ENCODE results near the gene PREX1. TPM values are rescaled to one million over a fixed set of nuclear protein-coding genes. Genes with fewer than 3 reads are reported as not detected.

Gene PREX1
- total and polyA plus RNA-seq, 10 donors: 36.7 to 279 (median 157) TPM

DNA sequence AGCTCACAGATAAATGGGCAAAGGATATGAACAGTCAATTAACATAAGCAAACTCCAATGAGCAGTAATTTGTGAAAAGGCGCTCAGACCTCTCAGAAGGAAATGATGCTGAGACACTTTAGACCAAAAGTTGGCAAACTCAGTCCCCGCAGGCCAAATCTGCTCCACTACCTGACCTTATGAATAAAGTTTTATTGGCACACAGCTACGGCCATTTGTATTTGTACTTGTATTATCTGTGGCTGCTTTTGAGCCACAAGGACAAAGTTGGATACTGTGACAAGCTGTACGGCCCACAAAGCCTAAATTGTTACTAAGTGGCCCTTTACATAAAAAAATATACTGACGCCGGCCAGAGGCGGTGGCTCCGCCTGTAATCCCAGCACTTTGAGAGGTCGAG, 167.0 kb downstream of the PREX1 start:
- TF ChIP-seq POLR2A (IDR thresholded peaks at IDR 0.05) (no peak), POLR2AphosphoS5 (IDR thresholded peaks at IDR 0.05) (no peak)
- TF ChIP-seq, protein P1, sequence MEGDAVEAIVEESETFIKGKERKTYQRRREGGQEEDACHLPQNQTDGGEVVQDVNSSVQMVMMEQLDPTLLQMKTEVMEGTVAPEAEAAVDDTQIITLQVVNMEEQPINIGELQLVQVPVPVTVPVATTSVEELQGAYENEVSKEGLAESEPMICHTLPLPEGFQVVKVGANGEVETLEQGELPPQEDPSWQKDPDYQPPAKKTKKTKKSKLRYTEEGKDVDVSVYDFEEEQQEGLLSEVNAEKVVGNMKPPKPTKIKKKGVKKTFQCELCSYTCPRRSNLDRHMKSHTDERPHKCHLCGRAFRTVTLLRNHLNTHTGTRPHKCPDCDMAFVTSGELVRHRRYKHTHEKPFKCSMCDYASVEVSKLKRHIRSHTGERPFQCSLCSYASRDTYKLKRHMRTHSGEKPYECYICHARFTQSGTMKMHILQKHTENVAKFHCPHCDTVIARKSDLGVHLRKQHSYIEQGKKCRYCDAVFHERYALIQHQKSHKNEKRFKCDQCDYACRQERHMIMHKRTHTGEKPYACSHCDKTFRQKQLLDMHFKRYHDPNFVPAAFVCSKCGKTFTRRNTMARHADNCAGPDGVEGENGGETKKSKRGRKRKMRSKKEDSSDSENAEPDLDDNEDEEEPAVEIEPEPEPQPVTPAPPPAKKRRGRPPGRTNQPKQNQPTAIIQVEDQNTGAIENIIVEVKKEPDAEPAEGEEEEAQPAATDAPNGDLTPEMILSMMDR (IDR thresholded peaks at IDR 0.05 in 8 of 11, conservative IDR thresholded peaks at IDR 0.05 in 3 of 11): no peak
- 96 to 97% (median 97%) methylated on average over 9 of the region's 9 CpGs for WGBS, 5 donors
- peaks cover 9 to 100% (median 80%) of the 10 kb centered on the region in 6 donors for H3K36me3 ChIP-seq
- H3K9me3 ChIP-seq: peaks cover 0 to 10% (median 4%) of the 10 kb centered on the region in 8 donors
- H3K4me1 ChIP-seq: peaks cover 0 to 41% (median 13%) of the 10 kb centered on the region in 6 donors
- H3K27me3 ChIP-seq (replicated peaks in 1 of 7): no peaks in the 10 kb centered on the region
- no peak for DNase-seq
- no peak overlapping the region for H3K4me3 ChIP-seq
- intact Hi-C loops (cut with DNase I; ENCODE audit: low total_unique reads): no loop called here
- H3K27ac ChIP-seq: no peak overlapping the region

DNA sequence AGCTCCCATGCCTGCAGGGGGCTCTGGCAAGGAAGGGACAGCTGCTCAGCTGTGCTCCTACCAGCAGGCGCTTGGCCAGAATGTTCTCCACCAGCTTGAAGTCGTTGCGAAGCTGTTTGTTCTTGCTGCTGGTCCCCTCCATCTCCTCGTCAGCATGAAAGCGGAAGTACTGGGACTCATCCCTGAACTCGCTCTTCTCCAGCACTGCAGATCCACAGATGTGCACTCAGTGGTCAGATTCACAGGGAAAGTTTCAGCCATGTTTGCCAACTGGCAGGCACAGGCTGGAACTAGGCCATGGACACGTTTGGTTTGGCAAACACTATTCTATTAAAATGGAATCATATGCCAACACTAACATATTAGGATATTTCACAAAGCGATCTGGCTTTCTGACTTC, 167.9 kb downstream of the PREX1 start:
- no peak for DNase-seq
- Histone ChIP-seq H3K36me3 (peaks cover 9 to 100% (median 84%) of the 10 kb centered on the region in 6 donors), H3K27ac (peak overlapping the region in 3 of 8 donors; percentile 19 to 35 (median 27)), H3K4me3 (no peak overlapping the region), H3K27me3 (replicated peaks in 1 of 7) (no peaks in the 10 kb centered on the region), H3K4me1 (peaks cover 0 to 41% (median 13%) of the 10 kb centered on the region in 6 donors), H3K9me3 (peaks cover 0 to 10% (median 4%) of the 10 kb centered on the region in 8 donors)
- WGBS, 5 donors: 85 to 96% (median 90%) methylated on average over 6 to 8 of the region's 8 CpGs
- intact Hi-C loops (cut with DNase I; ENCODE audit: low total_unique reads): loop anchor here (2.0 kb wide), 1 partner anchor 245 kb away; no protein-coding TSS in a partner anchor
- TF ChIP-seq, protein P1 (IDR thresholded peaks at IDR 0.05 in 8 of 11, conservative IDR thresholded peaks at IDR 0.05 in 3 of 11): no peak
- TF ChIP-seq POLR2AphosphoS5 (IDR thresholded peaks at IDR 0.05): peak in 1 of 3 donors; percentile 47

DNA sequence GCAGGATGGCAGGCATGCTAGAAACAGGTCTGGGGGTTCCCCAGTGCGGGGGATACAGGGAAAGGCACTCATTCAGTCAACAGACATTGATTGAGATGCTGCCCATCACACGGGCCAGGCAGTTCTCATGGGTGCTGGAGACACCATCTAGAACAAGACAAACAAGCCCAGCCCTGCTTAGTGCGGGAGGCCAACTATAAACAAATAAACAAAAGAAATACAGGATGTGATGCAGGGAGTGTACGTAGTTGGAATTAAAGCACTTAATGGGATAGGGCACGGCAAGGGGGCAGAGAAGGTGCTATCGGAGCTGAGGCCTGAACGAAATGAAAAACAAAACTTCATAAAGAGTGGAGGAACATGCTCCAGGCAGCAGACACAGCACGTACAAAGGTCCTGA, 169.3 kb downstream of the PREX1 start:
- peaks cover 9 to 100% (median 90%) of the 10 kb centered on the region in 6 donors for H3K36me3 ChIP-seq
- 81 to 91% (median 88%) methylated on average over 8 of the region's 8 CpGs for WGBS, 5 donors
- H3K27me3 ChIP-seq (replicated peaks in 1 of 7): no peaks in the 10 kb centered on the region
- DNase-seq: no peak
- TF ChIP-seq POLR2A (IDR thresholded peaks at IDR 0.05) (no peak), POLR2AphosphoS5 (IDR thresholded peaks at IDR 0.05) (no peak)
- TF ChIP-seq, protein P1 (IDR thresholded peaks at IDR 0.05 in 8 of 11, conservative IDR thresholded peaks at IDR 0.05 in 3 of 11): no peak
- peaks cover 0 to 10% (median 4%) of the 10 kb centered on the region in 8 donors for H3K9me3 ChIP-seq
- peak overlapping the region in 3 of 8 donors; percentile 7 to 35 (median 19) for H3K27ac ChIP-seq
- peaks cover 0 to 41% (median 13%) of the 10 kb centered on the region in 6 donors for H3K4me1 ChIP-seq
- no peak overlapping the region for H3K4me3 ChIP-seq
- intact Hi-C loops (cut with DNase I; ENCODE audit: low total_unique reads): loop anchor here (2.0 kb wide), 1 partner anchor 246 kb away; no protein-coding TSS in a partner anchor

DNA sequence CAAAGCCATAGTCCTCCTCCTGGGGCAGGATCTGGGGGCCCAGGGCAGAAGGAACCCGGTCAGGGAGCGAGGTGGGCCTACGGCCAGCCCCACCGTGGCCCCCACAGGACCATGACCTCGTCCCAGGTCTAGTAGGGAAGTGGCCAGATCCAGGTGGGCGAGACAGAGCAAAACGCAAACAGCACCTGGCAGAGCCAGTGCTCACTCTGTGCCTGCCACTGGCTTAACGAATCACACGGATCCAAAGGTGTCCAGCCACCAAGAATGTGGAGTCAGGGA, 169.7 kb downstream of the PREX1 start:
- TF ChIP-seq POLR2A (IDR thresholded peaks at IDR 0.05): no peak
- peak in 1 of 3 donors; percentile 32 for TF ChIP-seq POLR2AphosphoS5 (IDR thresholded peaks at IDR 0.05)
- no peak for DNase-seq
- Histone ChIP-seq H3K9me3 (peaks cover 0 to 10% (median 4%) of the 10 kb centered on the region in 8 donors), H3K27ac (peak overlapping the region in 3 of 8 donors; percentile 7 to 35 (median 18)), H3K4me3 (no peak overlapping the region), H3K36me3 (peaks cover 9 to 100% (median 90%) of the 10 kb centered on the region in 6 donors), H3K27me3 (replicated peaks in 1 of 7) (no peaks in the 10 kb centered on the region), H3K4me1 (peaks cover 0 to 37% (median 12%) of the 10 kb centered on the region in 6 donors)
- 85 to 96% (median 92%) methylated on average over 5 to 9 of the region's 9 CpGs for WGBS, 5 donors
- intact Hi-C loops (cut with DNase I; ENCODE audit: low total_unique reads): loop anchor here (2.0 kb wide), 1 partner anchor 247 kb away; no protein-coding TSS in a partner anchor

All from spleen (tissue), 11 donors.